GM23338 (cell line): ENCODE results near the gene NPHP4. TPM values are rescaled to one million over a fixed set of nuclear protein-coding genes. Genes with fewer than 3 reads are reported as not detected.

Experiments
- CTCF ChIP-seq, 2 experiments: fragments of 200-600 bp in 1 of 2; sonication (generic) in 1 of 2; conservative IDR thresholded peaks; 2 replicates each; pipeline versions ENCODE4 v1.5.1 to v1.6.1; 2016 to 2017; ENCODE audit warnings: antibody characterized with exemption in 2 of 2, low read depth in 2 of 2, mild to moderate bottlenecking in 2 of 2, moderate library complexity in 1 of 2
- EZH2phosphoT487 ChIP-seq: fragments of 200-600 bp; sonication (generic); IDR thresholded peaks from one replicate; pipeline ENCODE4 v1.8.1; 2018; ENCODE audit warnings: antibody characterized with exemption; ENCODE audit not compliant: unreplicated experiment
- REST ChIP-seq: IDR thresholded peaks from one replicate; pipeline ENCODE4 v1.6.1; 2018; ENCODE audit warnings: antibody characterized with exemption; ENCODE audit not compliant: unreplicated experiment
- ZNF114 ChIP-seq: fragments of 250-450 bp; sonication (Bioruptor Pico); IDR thresholded peaks from 2 replicates; pipeline ENCODE4 v1.5.0; 2020; ENCODE audit warnings: mild to moderate bottlenecking, moderate library complexity
- ZNF462 ChIP-seq: fragments of 250-450 bp; sonication (Bioruptor Pico); IDR thresholded peaks from 2 replicates; pipeline ENCODE4 v1.5.0; 2020; ENCODE audit warnings: mild to moderate bottlenecking, moderate library complexity
- polyA plus RNA-seq: library from polyadenylated mRNA; unstranded; fragments of >200 nt; fragmentation: Nextera tagmentation; extraction: Ambion mirVana; gene quantifications from 2 replicates; pipeline ENCODE4 v1.2.1, GENCODE V29; 2016
- total RNA-seq: library from RNA; depleted of rRNA; stranded (reverse); fragments of >200 nt; shearing (Covaris generic); gene quantifications from 2 replicates; pipeline ENCODE4 v1.2.3, GENCODE V29; 2014

The NPHP4 gene
- total and polyA plus RNA-seq, 2 experiments from 2014 or later, result 2.5 to 12.4 TPM

- TF ChIP-seq ZNF462 (CRISPR knock-in tag), result no peak
- TF ChIP-seq REST, result no peak
- TF ChIP-seq ZNF114 (CRISPR knock-in tag), result no peak
- TF ChIP-seq EZH2phosphoT487, result no peak
- TF ChIP-seq CTCF (conservative IDR thresholded peaks at IDR 0.05; ENCODE audit: low read depth in 2 of 2), result peak; percentile 55 to 60
Measured at GRCh38 chr1:5980314-5981008, 11.8 kb downstream of the NPHP4 start (continued).
